ENCODE data around the gene SUSD1. TPM values are rescaled to one million over a fixed set of nuclear protein-coding genes. Genes with fewer than 3 reads are reported as not detected.

SUSD1 gene
- total and polyA plus RNA-seq, 2 donors (not counting 1 experiment from before 2014, with no cell fraction given), result 5.7 to 7.5 TPM

DNA sequence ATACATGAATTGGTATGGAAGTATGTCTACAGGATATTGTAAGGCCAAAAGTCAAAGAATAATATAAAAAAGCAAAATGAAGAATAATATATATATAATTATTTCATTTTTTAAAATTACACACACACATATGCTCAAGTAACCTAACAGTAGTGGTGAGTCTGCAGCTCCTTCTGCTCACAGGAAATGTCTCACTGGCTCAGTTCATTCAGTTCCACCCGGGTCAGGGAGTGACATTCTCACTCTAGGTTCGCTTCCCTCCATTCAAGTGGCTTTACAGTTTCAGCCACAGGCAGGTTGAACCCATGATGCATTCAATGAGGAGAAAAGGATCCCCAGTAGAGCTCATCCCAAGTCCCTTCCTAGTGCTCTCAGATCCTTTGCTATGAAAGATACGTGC, 90.8 kb downstream of the SUSD1 start:
- WGBS (ENCODE audit: insufficient coverage), result 56% methylated on average over 2 of the region's 3 CpGs
- no peak overlapping the region for H3K27ac Mint-ChIP-seq
- no peak overlapping the region for H3K4me3 Mint-ChIP-seq
- no peaks in the 10 kb centered on the region for H3K9me3 Mint-ChIP-seq (ENCODE audit: insufficient read depth)
- POLR2A ChIA-PET, result no interaction called here
- no peaks in the 10 kb centered on the region for H3K79me2 ChIP-seq (ENCODE audit: control insufficient read depth, insufficient read depth, low read length)
- H4K20me1 ChIP-seq (ENCODE audit: control insufficient read depth, insufficient read depth, low read length, poor library complexity, severe bottlenecking), result no peaks in the 10 kb centered on the region
- TF ChIP-seq EZH2 (IDR thresholded peaks at IDR 0.05; ENCODE audit: borderline replicate concordance, insufficient read depth, low read depth, low read length, poor library complexity, severe bottlenecking), result no peak
- TF ChIP-seq, protein P1, sequence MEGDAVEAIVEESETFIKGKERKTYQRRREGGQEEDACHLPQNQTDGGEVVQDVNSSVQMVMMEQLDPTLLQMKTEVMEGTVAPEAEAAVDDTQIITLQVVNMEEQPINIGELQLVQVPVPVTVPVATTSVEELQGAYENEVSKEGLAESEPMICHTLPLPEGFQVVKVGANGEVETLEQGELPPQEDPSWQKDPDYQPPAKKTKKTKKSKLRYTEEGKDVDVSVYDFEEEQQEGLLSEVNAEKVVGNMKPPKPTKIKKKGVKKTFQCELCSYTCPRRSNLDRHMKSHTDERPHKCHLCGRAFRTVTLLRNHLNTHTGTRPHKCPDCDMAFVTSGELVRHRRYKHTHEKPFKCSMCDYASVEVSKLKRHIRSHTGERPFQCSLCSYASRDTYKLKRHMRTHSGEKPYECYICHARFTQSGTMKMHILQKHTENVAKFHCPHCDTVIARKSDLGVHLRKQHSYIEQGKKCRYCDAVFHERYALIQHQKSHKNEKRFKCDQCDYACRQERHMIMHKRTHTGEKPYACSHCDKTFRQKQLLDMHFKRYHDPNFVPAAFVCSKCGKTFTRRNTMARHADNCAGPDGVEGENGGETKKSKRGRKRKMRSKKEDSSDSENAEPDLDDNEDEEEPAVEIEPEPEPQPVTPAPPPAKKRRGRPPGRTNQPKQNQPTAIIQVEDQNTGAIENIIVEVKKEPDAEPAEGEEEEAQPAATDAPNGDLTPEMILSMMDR (IDR thresholded peaks at IDR 0.05), result no peak
- no peaks in the 10 kb centered on the region for H3K36me3 ChIP-seq (replicated peaks in 1 of 2; ENCODE audit: control extremely low read depth in 1 of 2, control insufficient read depth in 1 of 2, extremely low read depth in 1 of 2, insufficient read depth in 2 of 2, low read length in 1 of 2)
- no peaks in the 10 kb centered on the region for H3K4me1 ChIP-seq (ENCODE audit: control insufficient read depth in 2 of 2, insufficient read depth in 2 of 2, low read length in 2 of 2)
- DNase-seq, result no peak
- H3K4me1 Mint-ChIP-seq, result no peaks in the 10 kb centered on the region
- intact Hi-C loops (cut with micrococcal nuclease), result no loop called here
- H3K4me2 ChIP-seq (replicated peaks; ENCODE audit: low read depth, low read length, poor library complexity, severe bottlenecking), result no peak overlapping the region
- no peak for ATAC-seq (ENCODE audit: low read depth)
- no peaks in the 10 kb centered on the region for H3K27me3 ChIP-seq (replicated peaks in 1 of 4; ENCODE audit: control extremely low read depth in 1 of 4, control insufficient read depth in 3 of 4, insufficient read depth in 4 of 4, low read length in 3 of 4)
- no peak overlapping the region for H3K4me3 ChIP-seq (ENCODE audit: control extremely low read depth in 1 of 5, extremely low read depth in 1 of 5, insufficient read depth in 1 of 5, low read depth in 2 of 5, low read length in 4 of 5)
- no peak overlapping the region for H2AFZ ChIP-seq (ENCODE audit: insufficient read depth, low read depth, low read length, poor library complexity, severe bottlenecking)
- H3K9ac ChIP-seq (ENCODE audit: low read length), result no peak overlapping the region
- H3K27ac ChIP-seq (ENCODE audit: low read length in 2 of 2), result no peak overlapping the region
- H3K27me3 Mint-ChIP-seq, result no peaks in the 10 kb centered on the region
- CTCF ChIA-PET, result interaction anchor here (0.6 to 6.6 kb wide), 4 partner anchors 9 to 276 kb away, joined by 3 to 70 read pairs (median 14); no protein-coding TSS in a partner anchor
- no peaks in the 10 kb centered on the region for H3K9me3 ChIP-seq (ENCODE audit: control extremely low read depth in 1 of 3, control insufficient read depth in 2 of 3, insufficient read depth in 1 of 3, low read length in 2 of 3)

DNA sequence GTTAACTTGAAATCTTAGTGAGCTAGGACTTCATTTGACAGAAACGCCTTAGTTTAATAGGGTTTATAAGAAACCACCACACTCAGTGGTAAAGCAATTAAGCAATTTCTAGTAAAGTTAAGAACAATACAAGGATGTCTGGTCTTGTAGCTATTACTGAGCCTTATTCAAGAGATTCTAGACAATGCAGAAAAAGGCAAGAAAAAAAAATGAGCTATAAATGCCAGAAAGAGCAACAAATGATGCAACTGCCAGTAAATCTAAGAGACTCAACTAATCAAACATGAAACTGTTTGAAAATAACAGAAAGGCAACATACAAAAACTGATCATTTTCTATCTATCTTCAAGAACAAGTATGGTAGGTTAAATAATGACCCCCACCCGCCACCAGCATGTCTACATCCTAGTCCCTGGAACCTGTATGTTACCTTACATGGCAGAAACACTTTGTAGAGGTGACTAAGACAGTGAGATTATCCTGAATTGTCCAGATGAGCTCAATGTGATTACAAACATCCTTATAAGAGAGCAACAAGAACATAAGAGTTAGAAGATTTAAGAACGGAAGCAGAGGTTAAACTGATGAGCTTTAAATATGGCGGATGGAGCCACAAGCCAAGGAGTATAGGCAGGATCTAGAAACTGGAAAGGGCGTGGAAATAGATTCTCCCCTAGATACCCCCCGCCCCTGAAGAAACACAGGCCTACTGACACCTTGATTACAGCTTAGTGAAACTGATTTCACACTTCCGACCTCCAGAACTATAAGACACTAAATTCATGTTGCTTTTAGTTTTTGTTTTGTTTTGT, 93.0 kb downstream of the SUSD1 start:
- ChIA-PET POLR2A (no interaction called here), CTCF (interaction anchor here (1.1 to 2.0 kb wide), 6 partner anchors 8 to 738 kb away, joined by 3 to 8 read pairs (median 4); no protein-coding TSS in a partner anchor)
- Mint-ChIP-seq H3K4me1 (peaks cover 13% of the 10 kb centered on the region), H3K4me3 (no peak overlapping the region), H3K27me3 (no peaks in the 10 kb centered on the region), H3K27ac (no peak overlapping the region), H3K9me3 (ENCODE audit: insufficient read depth) (no peaks in the 10 kb centered on the region)
- Histone ChIP-seq H3K79me2 (ENCODE audit: control insufficient read depth, insufficient read depth, low read length) (no peaks in the 10 kb centered on the region), H3K27me3 (replicated peaks in 1 of 4; ENCODE audit: control extremely low read depth in 1 of 4, control insufficient read depth in 3 of 4, insufficient read depth in 4 of 4, low read length in 3 of 4) (no peaks in the 10 kb centered on the region), H3K36me3 (replicated peaks in 1 of 2; ENCODE audit: control extremely low read depth in 1 of 2, control insufficient read depth in 1 of 2, extremely low read depth in 1 of 2, insufficient read depth in 2 of 2, low read length in 1 of 2) (no peaks in the 10 kb centered on the region), H4K20me1 (ENCODE audit: control insufficient read depth, insufficient read depth, low read length, poor library complexity, severe bottlenecking) (no peaks in the 10 kb centered on the region), H3K9ac (ENCODE audit: low read length) (no peak overlapping the region), H3K4me3 (ENCODE audit: control extremely low read depth in 1 of 5, extremely low read depth in 1 of 5, insufficient read depth in 1 of 5, low read depth in 2 of 5, low read length in 4 of 5) (no peak overlapping the region), H3K9me3 (ENCODE audit: control extremely low read depth in 1 of 3, control insufficient read depth in 2 of 3, insufficient read depth in 1 of 3, low read length in 2 of 3) (no peaks in the 10 kb centered on the region), H3K4me1 (ENCODE audit: control insufficient read depth in 2 of 2, insufficient read depth in 2 of 2, low read length in 2 of 2) (peaks cover 8 to 17% of the 10 kb centered on the region in 2 donors), H3K27ac (ENCODE audit: low read length in 2 of 2) (no peak overlapping the region), H3K4me2 (replicated peaks; ENCODE audit: low read depth, low read length, poor library complexity, severe bottlenecking) (no peak overlapping the region), H2AFZ (ENCODE audit: insufficient read depth, low read depth, low read length, poor library complexity, severe bottlenecking) (no peak overlapping the region)
- no peak for ATAC-seq (ENCODE audit: low read depth)
- intact Hi-C loops (cut with micrococcal nuclease), result no loop called here
- DNase-seq, result no peak
- TF ChIP-seq EZH2 (IDR thresholded peaks at IDR 0.05; ENCODE audit: borderline replicate concordance, insufficient read depth, low read depth, low read length, poor library complexity, severe bottlenecking), result no peak
- TF ChIP-seq, protein P1 (IDR thresholded peaks at IDR 0.05), result no peak
- no CpG with 5 or more reads among the region's 7 CpGs for WGBS (ENCODE audit: insufficient coverage)

Data from B cell (primary cell).